HG03432 (cell line): ENCODE results near the gene MYO6.
"Not testable (repeated sequence)": the region's sequence is repeated elsewhere in the genome, so short reads cannot be mapped to it uniquely, and the experiment has no call there.

Experiments used
- ATAC-seq: cut with Tn5 transposase; IDR thresholded peaks from one replicate; pipeline ENCODE4 v1.9.1; 2021; ENCODE audit warnings: mild to moderate bottlenecking, moderate library complexity; ENCODE audit not compliant: unreplicated experiment

MYO6 gene

GRCh38 chr6:75880305-75880704 is 131.3 kb downstream of the MYO6 start:
- ATAC-seq = no peak

- no peak for ATAC-seq
Observed at GRCh38 chr6:75882734-75883133, 133.7 kb downstream of the MYO6 start.

GRCh38 chr6:75884822-75885221 is 135.8 kb downstream of the MYO6 start:
- ATAC-seq = no peak

- ATAC-seq = no peak
Observed at GRCh38 chr6:75892384-75892783, 143.3 kb downstream of the MYO6 start.

GRCh38 chr6:75893058-75893775 is 144.2 kb downstream of the MYO6 start:
- peak; percentile 90 for ATAC-seq

- no peak for ATAC-seq
Observed at GRCh38 chr6:75893776-75894152, 144.7 kb downstream of the MYO6 start.

- ATAC-seq = no peak
Observed at GRCh38 chr6:75896526-75896925, 147.5 kb downstream of the MYO6 start.

- not testable (repeated sequence) for ATAC-seq
Observed at GRCh38 chr6:75900216-75900615, 151.2 kb downstream of the MYO6 start.

GRCh38 chr6:75905129-75905528 is 156.1 kb downstream of the MYO6 start:
- ATAC-seq = not testable (repeated sequence)

GRCh38 chr6:75906871-75907270 is 157.8 kb downstream of the MYO6 start:
- no peak for ATAC-seq

- ATAC-seq = no peak
Observed at GRCh38 chr6:75907444-75907843, 158.4 kb downstream of the MYO6 start.

GRCh38 chr6:75913040-75913439 is 164.0 kb downstream of the MYO6 start:
- ATAC-seq = no peak

- no peak for ATAC-seq
Observed at GRCh38 chr6:75922226-75922625, 173.2 kb downstream of the MYO6 start.

GRCh38 chr6:75926293-75927168 is 177.5 kb downstream of the MYO6 start:
- peak; percentile 55 for ATAC-seq

- no peak for ATAC-seq
Observed at GRCh38 chr6:75931011-75931680, 182.1 kb downstream of the MYO6 start.

- peak; percentile 55 for ATAC-seq
Observed at GRCh38 chr6:75932067-75932466, 183.0 kb downstream of the MYO6 start.

GRCh38 chr6:75933387-75933975 is 184.4 kb downstream of the MYO6 start:
- no peak for ATAC-seq

GRCh38 chr6:75934643-75935472 is 185.8 kb downstream of the MYO6 start:
- ATAC-seq = peak; percentile 83

- peak; percentile 17 for ATAC-seq
Observed at GRCh38 chr6:75935473-75935793, 186.4 kb downstream of the MYO6 start.

GRCh38 chr6:75936682-75937081 is 187.6 kb downstream of the MYO6 start:
- no peak for ATAC-seq
